Smooth muscle cell of trachea (primary cell): ENCODE measurements around the gene APPBP2. TPM values are rescaled to one million over a fixed set of nuclear protein-coding genes. Genes with fewer than 3 reads are reported as not detected.

Experiments
- total RNA-seq: library from RNA; depleted of rRNA; stranded (reverse); fragments of >200 nt; gene quantifications from 2 replicates; pipeline ENCODE4 v1.2.1, GENCODE V29; 2014

APPBP2 gene, protein sequence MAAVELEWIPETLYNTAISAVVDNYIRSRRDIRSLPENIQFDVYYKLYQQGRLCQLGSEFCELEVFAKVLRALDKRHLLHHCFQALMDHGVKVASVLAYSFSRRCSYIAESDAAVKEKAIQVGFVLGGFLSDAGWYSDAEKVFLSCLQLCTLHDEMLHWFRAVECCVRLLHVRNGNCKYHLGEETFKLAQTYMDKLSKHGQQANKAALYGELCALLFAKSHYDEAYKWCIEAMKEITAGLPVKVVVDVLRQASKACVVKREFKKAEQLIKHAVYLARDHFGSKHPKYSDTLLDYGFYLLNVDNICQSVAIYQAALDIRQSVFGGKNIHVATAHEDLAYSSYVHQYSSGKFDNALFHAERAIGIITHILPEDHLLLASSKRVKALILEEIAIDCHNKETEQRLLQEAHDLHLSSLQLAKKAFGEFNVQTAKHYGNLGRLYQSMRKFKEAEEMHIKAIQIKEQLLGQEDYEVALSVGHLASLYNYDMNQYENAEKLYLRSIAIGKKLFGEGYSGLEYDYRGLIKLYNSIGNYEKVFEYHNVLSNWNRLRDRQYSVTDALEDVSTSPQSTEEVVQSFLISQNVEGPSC
- total RNA-seq = 55.7 and 72.4 TPM in 2 replicates

DNA sequence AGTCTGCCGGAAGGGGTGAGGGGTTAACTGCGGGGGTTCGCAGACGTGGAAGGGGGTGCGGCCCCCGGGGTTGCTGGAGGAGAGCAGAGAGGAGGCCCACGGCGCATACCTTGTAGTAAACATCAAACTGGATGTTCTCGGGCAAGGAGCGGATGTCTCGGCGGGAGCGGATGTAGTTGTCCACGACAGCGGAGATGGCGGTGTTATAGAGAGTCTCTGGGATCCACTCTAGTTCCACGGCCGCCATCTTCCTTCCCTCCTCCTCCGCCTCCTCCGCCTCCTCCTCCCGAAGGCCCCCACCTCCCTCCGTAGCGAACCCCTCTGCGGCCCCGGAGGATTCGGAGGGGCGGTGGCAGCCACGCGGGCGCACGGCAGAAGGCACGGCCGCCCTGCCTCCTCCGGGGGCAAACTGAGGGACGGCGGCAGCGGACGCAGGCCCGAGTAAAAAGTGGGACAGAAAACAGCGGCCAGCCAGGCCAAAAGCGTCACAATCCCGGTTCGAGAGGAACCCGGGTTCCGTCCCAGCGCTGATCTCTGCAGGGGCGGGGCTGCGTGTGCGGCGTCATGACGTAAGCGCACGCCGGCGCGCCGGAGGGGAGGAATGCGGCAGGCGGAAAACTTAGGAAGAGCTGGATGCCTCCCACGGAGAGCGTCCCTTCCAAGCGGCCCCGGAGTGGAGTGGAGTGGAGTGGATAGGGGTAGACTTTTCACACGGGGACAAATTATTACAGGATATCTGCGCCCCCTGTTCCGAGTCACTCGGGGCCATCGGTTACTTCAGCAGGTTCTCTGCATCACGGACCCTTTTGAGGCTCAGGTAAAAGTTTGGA lies at the start of gene APPBP2:
TSS of gene APPBP2 (minus strand) at position 558 of the 830 bp plus-strand sequence. CDS start at position 247, 311 bp downstream.

DNA sequence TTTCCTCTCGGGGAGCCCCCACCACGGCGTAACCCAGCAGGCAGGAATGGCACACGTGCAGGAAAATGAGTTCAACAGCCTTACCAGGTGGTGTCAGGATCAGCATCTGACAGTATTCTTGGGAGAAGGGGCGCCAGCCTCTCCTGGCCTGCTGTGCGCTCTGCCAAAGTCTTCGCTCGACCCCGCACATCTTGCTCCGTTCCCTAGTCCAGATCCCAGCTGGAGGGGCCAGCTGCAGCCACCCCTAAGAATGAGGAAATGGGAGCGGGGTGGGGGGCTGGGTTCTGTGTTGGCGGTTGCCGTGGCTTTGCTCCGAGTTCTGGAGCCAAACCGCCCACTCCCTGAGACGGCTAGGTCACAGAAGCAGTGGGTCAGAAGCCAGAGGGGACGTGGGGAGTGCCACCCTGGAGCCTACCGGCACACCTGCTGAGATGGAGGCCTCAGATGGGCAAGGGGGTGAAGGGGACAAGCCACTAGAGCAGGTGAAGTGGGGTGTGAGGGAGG lies 103.8 kb downstream of the APPBP2 start, which contains the start of gene CHCT1:
TSS of gene CHCT1 (plus strand) at position 328 of the 504 bp plus-strand sequence. CDS start at position 432, 104 bp downstream.

Other genes starting within 250 kb of the APPBP2 start
- gene USP32, start 134.1 kb downstream of the APPBP2 start, total RNA-seq = 68.8 and 84.1 TPM in 2 replicates
- 1.2 TPM in 1 of 2 replicates, not detected in the other for gene CHCT1, start 103.8 kb downstream of the APPBP2 start, total RNA-seq
- 10.5 and 13.9 TPM in 2 replicates for gene PPM1D, start 74.0 kb upstream of the APPBP2 start, total RNA-seq
- gene BCAS3, start 151.6 kb upstream of the APPBP2 start, total RNA-seq = 30.8 and 31.8 TPM in 2 replicates